ENCODE results near the gene ARMC9.
"Not testable (repeated sequence)": the region's sequence is repeated elsewhere in the genome, so short reads cannot be mapped to it uniquely, and the experiment has no call there.

ARMC9 gene

DNA sequence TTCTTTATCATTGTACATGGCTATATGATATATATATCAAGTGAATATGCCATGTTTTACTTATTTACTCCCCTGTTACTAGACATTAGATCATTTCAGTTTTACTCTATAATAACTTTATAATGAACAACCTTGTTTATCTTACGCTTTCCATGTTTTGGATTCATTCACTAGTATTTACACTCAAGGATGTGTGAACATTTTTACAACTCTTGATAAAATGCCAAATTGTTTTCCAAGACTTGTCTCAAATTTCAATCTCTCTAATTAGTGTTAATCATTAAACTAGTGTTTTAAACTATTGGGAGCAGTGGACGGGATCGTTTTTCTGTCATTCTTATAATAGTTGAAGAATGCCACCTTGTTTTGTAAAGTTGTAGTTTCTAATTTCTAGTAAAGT, 145.6 kb downstream of the ARMC9 start:
- DNase-seq: no peak

DNA sequence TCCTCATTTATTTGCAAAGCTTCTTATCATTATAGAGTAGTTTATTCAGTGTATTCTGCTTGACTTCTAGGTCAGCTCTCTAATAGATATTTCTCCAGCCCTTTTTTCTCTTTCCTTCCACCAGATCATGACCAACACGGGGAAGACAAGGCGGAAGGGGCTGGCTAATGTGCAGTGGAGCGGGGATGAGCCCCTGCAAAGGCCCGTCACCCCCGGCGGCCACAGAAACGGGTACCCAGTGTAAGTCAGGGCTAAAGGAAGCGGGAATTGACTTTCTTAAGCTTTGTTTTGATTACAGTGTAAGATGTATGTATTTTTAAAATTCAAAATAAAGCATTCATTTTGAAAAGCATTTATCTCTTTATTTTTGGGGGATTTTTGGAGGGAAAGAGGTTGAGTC, 146.4 kb downstream of the ARMC9 start:
- no peak for DNase-seq

DNA sequence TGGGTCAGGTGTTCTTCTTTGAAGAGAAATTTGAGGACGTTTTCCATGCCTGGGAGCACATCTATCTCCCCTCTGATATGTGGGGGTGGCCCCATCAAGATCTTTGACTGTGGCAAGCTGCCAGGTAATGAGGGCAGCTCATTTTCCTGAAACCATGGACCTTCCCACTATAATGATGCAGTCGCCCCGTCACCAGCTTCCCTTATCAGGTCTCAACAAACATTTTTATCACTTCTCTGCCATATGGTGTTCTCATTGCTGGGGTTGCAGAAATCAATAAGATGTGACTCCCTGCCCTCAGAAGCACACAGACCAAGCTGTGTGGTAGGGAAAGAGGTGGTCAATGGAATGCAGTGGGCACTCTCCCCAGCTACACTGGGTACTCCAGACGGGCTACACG, 148.7 kb downstream of the ARMC9 start:
- DNase-seq: no peak

DNA sequence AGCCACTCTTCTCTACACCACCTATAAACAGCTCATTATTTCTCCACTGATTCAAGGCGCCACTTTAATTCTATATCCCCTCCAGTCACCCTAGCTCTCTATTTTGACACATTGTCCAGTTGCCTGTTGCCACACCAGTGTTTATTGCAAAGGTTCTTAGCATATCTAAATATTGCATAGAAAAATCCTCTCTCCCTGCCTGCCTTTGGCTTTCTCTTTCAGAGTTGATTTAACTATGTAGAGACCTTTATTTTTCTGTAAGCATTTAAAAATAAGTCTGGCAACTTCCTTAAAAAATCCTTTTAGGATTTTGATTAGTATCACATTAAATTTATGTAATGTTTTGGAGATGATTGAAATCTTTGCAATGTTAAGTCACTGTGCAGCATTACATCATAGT, 149.2 kb downstream of the ARMC9 start:
- DNase-seq: no peak

DNA sequence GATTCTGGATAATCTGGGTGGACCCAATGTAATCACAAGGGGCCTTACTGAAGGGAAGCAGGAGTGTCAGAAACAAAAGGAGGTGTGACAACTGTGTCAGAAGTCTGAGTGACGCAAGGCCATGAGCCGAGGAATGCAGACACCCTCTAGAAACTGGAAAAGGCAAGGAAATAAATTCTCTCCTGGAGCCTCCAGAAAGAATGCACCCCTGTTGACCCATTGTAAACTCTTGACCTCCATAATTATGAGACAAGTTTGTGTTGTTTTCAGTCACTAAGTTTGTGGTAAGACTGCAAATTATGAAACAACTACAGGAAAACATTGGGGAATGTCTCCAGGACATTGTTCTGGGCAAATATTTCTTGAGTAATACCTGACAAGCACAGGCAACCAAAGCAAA, 149.7 kb downstream of the ARMC9 start:
- DNase-seq: no peak

DNA sequence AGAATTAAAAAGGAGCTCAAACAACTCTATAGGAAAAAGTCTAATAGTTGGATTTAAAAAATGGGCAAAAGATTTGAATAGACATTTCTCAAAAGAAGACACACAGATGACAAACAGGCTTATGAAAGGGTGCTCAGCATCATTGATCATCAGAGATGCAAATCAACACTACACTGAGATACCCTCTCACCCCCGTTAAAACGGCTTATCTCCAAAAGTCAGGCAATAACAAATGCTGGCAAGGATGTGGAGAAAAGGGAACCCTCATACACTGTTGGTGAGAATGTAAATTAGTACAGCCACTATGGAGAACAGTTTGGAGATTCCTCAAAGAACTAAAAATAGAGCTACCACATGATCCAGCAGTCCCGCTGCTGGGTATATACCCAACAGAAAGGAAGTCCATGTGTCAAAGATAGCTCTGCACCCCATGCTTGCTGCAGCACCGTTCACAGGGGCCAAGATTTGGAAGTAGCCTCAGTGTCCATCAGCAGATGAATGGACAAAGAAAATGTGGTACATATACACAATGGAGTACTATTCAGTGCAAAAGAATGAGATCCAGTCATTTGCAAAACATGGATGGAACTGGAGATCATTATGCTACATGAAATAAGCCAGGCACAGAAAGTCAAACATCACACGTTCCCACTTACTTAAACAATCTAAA, 150.4 kb downstream of the ARMC9 start:
- no peak for DNase-seq

DNA sequence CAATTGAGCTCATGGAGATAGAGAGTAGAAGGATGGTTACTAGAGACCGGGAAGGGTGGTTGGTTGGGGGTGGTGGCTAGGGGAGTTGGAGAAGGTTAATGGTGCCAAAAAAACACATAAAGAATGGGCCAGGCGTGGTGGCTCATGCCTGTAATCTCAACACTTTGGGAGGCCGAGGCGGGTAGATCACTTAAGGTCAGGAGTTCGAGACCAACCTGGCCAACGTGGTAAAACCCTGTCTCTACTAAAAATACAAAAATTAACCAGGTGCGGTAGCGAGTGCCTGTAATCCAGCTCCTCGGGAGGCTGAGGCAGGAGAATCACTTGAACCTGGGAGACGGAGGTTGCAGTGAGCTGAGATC, 150.9 kb downstream of the ARMC9 start:
- not testable (repeated sequence) for DNase-seq

DNA sequence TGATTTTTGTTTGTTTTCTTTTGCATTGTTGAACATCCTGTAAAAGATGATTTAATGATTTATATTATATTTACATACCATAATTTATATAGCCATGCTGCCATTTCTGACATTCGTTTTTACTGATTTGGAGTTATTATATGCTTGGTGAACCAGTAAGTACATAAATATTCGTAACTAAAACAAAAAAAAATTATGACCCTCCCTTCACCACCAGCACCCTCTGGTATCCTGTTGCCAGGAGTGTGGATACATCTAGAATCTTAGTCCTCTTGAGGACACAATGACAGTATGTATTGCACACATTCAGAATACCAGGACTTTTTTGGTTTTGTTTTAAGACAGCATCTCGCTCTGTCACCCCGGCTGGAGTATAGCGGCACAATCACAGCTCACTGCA, 153.2 kb downstream of the ARMC9 start:
- DNase-seq: no peak

DNA sequence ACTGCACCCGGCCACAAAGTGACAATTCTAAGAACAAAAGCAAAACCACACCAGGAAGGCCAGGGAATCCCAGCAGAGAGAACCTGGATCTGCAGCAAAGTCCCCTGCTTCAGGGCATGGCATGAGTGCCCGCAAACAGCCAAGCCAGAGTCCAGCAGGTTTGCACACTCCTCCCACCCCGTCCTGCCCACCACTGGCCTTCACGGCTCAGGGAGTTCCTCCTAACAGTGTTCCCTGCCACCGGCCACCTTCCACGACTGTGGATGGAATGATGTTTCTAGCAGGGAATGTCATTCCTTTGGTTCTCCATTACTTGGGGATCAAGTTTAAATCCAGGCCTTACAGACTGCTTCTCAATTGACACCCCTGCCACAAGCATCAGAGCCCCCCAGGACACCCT, 155.0 kb downstream of the ARMC9 start:
- no peak for DNase-seq

DNA sequence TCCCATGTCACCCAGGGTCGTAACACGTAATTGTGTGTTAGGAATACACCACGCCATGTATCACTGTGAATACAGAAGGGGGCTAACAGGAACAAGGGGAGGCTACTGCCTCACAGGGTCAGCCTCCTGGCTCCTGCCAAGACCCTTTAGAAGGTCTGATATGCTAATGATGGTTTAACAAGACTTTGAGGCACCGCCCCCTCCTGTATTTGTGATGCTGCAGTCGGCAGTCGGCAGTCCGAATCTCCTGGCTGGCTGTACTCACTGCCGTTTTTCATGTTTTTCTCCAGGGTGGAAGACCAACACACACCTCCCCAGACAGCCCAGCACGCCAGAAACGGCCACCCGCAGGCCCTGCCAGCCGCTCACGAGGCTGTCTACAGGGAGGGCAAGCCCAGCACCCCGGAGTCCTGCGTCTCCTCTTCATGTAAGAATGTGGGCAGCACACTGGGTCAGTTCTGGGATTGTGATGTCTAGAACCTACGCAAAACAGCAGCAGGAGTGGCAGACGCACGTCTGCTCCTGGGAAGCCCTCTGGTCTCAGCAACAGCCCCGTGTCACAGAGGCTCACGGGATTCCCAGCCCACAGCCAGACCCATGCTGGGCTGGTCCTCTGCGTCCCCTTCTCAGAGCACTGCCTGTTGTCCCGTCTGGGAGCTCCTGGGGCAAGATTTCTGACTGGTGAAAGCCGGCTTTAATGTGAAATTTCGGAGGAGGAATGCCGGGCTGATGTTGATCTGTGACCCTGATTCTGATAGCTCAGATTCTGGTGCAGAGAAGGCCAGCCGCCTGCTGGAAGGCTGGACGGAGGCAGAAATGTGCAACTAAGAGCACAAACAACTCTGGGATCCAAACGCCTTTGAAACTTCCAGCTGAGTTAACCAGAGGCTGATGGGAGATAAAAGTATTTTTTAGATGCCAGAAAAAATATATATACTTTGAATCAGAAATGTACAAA, 157.4 kb downstream of the ARMC9 start:
- DNase-seq: no peak

DNA sequence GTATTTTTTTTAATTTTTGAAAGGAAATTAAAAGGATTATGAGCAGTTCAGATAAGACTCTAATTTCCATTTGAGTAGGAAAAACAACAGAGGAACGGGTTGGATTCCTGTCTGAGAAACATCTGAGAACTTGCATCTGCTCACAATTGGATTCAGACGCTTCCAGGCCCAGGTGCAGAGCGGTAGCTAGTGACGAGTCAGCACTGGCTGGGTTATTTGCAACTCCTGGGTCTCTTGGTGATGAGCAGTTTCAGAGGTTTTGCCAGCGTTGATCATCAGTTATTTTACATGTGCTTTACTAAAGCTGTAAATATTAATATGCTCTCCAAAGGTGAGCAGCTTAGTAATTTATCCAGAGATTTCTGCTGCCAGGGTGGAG, 158.0 kb downstream of the ARMC9 start:
- no peak for DNase-seq

DNA sequence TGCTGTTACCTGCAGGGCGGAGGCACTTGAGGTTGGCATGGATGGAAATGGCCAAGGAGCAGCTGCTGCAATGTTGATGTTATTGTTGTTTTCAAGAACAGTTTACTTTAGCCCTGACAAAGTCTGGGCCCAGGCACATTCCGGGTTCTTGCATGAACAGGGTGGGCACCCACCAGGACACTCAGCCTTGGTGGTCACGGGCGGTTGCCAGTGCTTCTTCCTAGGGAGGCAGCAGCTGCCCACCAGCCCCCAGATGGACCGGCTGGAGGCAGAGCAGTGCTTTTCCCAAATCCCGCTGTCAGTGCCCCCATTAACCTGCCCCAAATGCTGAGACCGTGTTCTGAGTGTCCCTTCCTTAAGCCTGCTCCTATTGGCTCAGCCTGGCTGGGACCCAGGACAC, 158.6 kb downstream of the ARMC9 start:
- DNase-seq: no peak

DNA sequence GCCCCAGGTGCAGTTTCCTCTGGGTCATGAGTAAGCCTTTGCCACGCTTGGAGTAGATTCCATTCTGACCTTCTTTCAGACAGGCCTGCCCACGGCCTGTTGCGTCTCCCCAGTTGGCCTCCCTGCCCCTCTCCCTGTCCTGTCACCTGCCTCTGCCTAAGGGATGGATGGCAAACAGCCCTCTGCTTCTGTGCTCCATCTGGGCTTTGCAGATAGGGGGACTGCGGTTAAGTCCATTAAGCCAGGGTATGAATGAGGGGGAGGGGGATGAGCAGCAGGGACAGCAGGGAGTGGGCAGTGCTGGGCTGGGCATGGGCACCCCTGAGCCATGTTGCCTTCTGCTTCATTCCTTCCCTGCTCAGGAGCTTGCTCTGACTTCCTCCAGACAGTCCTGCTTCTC, 159.5 kb downstream of the ARMC9 start:
- DNase-seq: no peak

DNA sequence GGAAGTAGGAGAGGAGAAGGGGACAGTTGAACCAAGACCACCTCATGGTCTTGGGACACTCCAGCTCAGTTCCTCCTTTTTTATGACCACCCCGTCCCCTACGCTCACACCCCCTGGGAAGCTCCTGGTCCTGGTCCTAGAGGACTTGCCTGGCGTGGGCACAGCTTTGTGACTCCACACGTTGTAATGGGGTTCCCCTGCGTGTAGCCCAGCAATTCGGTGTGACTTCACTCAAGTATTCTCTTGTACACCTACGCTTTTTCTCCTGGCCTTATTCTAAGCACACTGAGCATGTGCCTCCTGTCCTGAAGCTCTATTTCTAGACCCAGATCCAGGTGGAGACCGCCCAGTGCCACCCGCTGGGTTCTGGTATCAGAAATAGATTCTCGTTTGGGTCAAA, 161.0 kb downstream of the ARMC9 start:
- DNase-seq: no peak

DNA sequence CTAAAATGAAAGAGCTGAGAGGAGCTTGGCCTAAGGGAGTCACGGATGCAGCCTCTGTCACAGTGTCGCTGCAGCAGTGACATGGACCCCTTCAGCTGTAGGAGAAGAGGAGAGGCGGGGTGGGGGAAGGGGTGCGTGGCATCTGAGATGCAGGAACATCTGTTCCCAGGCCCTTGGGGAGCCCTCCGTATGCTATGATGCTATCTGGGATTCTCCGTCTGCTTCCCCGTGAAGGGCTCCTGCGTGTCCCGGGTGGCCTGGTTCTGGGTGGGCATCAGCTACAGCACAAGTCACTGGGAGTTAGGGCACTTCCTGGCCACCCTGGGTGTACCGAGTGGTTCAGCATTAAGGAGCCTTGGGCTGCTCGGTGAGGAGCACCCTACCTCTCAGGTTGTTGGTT, 161.5 kb downstream of the ARMC9 start:
- DNase-seq: no peak

DNA sequence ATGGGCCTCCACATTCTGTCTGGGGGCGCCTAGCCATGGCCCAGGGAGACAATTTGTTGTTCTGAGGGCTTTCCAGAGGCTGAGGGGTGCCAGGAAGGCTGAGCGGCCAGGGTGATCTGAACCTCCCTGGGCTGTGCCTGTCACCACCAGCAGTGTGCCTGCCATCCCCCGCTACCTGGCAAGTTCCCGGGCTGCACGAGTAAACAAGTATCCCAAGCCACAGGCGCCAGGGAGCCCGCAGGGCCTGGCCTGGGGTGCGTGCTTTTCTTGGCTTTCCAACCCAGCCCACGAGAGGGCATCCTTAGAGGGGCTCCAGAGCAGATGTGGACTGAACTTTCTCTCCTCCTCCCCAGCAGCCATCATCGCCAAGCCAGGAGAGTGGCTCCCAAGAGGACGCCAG, 162.0 kb downstream of the ARMC9 start:
- DNase-seq: no peak

DNA sequence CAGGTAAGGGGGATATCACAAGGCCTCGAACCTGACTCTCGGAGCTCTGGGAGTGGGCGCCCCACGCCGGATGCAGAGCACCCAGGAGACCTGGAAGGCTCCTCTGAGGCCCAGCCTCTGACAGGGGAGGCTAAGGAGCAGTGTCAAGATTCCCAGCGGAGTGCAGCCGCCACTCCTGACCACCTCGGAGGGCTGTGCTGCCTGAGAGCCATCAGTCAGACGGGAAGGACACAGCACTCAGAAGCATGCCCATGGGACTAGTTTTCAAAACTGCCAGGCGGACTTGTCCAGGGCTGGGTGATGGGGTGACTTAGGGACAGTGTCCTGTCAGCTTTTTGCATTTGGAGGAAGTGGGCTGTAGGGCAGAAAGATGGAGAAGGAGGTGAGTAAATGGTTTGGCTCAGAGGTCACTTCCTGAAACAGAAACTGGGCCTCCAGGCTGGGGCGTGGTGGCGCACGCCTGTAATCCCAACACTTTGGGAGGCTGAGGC, 162.5 kb downstream of the ARMC9 start:
- DNase-seq: no peak

DNA sequence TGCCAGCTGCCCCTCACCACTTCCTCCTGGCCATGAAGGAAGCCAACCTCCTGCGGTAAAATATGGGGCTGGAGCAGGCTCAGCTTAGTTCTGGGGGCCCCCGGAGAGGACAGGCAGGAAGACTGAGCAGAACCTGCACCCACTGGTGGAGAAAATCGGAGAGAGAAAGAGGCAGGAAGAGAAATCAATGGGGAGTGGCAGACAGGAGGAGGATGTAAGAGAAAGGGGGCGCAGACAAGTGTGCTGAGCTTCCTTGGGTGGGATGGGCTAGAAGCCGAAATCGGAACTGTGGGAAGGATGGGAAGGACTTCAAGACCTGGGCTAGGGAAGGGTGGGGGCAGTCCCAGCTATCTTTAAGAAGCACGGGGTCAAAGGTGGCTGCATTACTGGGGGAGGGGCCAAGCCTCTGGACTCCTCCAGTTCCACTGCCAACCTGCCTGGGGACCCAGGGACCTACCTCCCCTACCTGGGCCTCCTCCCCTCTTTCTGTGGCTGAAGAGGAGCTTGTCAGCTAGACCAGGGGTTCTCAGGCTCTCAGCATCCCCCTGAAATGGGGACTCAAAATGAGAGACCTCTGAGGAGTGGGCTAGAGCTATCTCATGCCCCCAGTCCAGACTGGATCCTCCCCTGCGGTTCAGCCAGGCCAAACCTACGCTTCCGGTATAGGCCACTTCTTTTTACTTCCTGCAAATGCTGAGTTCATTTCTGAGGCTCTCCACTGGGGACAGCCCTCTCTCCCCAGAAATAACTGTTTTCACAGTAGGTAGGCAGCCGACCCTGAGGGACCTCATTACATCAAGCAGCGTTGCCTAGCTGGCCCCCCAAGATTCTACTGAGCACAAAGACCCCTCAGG, 163.5 kb downstream of the ARMC9 start:
- no peak for DNase-seq

DNA sequence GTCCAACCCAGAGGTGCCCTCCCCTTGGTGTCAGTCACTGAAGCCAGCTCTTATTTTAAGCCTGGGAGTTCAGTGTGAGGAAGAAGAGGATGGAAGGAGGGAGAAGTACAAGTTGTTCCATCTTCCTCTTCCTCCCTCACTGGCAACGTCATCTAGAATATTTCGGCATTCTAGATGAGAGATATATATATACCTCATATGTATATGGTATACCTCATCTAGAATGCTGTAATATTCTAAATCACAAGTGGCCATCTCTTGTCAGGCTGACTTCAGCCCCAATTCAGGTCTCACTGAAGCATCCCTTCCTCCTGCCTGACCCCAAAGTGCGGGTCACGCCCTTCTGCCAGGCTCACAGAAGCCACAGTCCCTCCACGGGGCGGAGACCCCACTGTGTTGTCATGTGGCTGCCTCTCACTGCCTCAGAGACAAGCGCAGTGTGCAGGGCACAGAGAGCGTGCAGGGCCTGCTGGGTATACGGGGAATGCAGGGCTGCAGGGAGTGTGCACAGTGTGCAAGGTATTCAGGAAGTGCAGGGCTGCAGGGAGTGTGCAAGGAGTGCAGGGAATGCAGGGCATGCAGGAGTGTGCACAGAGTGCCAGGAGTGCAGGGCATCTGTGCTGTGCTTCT, 164.2 kb downstream of the ARMC9 start:
- no peak for DNase-seq

DNA sequence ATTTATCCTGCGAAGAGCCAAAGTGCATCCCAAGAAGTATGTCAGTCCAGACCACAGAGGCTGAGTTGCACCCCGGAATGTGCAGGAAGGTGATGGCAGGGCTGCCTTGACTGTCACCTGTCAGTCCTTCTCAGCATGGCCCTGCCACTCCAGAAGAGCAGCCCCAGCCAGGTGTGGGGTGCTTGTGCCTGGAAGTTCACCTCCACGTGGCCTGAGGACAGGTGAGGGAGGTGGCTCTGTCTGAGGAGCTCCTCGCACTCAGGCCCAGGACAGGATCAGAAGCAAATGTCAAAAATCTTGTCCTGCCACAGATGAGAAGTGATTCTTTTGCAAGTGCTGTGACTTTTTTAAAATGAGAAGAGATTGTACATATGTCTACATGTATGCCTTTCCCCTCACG, 165.6 kb downstream of the ARMC9 start:
- DNase-seq: no peak

DNA sequence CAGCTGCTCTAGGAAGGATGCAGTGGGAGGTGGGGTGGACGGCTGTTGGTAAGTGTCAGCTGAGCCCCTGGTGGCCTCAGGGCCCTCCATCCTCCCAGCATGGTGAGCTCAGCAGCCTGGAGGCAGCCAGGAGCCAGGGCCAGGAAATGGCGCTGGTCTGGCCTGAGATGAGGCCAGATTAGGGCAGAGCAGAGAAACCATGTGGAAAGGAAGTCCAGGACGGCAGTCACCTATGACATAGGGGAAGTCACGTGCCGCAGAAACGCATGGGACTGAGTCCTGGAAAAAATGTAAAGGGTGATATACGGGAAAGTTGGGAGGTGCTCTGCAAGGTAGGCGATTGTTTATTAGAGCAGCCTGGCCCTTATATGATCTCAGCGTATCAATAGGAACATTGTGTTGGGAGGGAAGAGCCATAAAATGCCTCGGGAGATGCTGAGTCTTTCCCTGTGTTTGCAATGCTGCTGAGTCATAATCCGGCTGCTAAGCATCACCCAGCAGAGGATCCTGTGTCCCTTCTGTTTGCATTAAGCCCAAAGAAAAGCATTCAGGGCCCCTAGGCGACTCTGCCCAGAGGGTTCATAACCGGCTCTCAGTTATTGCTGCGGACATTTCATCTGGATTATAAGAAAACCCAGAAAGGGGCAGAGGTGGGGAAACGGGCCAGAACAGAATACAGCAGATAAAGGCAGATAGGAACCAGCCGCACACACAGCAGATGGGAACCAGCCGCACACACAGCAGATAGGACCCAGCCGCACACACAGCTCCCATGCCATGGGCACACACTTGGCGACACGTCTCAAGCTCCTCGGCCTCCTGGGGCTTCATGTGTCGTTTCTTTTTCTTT, 166.8 kb downstream of the ARMC9 start:
- no peak for DNase-seq

DNA sequence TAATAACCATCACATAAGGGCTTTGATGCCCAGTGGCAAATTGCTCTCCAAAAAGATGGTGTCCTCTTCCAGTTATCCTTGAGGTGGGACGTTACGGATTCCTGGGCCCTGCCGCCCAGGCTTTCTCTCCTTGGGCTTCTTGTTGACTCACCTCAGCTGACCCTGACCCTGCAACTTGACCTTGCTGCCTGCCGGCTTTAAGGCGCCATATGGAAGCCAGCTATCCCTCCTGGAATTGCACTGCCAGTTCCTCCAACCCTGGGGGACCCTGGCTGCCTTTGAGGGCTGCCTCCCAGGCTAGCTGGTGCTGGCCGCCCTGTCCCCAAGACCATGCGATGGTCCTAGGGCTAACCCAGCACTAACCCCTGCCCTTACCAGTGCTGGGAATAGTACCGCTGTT, 168.7 kb downstream of the ARMC9 start:
- DNase-seq: no peak

All from NCI-H774 (cell line).